Iris pigment epithelial cell (primary cell): Measurements from ENCODE around the gene DFFA.
"Not testable (repeated sequence)": the region's sequence is repeated elsewhere in the genome, so short reads cannot be mapped to it uniquely, and the experiment has no call there.

Experiments used
- DNase-seq: peaks from one replicate; pipeline ENCODE4 v3.0.0-alpha.2; 2011; ENCODE audit warnings: low read depth

Gene DFFA

GRCh38 chr1:10428984-10429383 lies 43.3 kb downstream of the DFFA start:
- no peak for DNase-seq

DNA sequence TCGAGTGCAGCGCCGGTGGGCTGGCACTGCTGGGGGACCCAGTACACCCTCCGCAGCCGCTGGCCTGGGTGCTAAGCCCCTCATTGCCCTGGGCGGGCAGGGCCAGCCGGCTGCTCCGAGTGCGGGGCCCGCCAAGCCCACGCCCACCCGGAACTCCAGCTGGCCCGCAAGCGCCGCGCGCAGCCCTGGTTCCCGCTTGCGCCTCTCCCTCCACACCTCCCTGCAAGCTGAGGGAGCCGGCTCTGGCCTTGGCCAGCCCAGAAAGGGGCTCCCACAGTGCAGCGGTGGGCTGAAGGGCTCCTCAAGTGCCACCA lies 45.8 kb downstream of the DFFA start:
- not testable (repeated sequence) for DNase-seq

- not testable (repeated sequence) for DNase-seq
Observed at GRCh38 chr1:10425826-10426534, 46.3 kb downstream of the DFFA start.

- DNase-seq, result no peak
Observed at GRCh38 chr1:10424651-10425050, 47.7 kb downstream of the DFFA start.

GRCh38 chr1:10424034-10424433 lies 48.3 kb downstream of the DFFA start:
- DNase-seq, result peak; percentile 61

DNA sequence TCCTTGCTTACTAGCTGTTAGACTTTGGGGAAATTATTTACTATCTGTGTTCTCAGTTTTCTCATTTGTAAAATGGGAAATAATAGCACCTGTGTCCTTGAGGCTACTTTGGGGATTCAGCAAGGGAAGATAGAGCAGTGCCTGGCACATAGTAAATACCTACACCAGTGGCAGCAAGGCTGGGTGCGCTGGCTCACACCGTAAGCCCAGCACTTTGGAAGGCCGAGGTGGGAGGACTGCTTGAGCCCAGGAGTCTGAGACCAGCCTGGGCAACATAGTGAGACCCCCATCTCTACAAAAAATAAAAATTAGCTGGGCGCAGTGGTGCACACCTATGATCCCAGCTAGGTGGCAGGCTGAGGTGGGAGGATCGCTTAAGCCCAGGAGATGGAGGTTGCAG lies 50.7 kb downstream of the DFFA start:
- DNase-seq, result no peak

GRCh38 chr1:10419351-10419750 lies 53.0 kb downstream of the DFFA start:
- no peak for DNase-seq

GRCh38 chr1:10418741-10419140 lies 53.6 kb downstream of the DFFA start:
- DNase-seq, result not testable (repeated sequence)

DNA sequence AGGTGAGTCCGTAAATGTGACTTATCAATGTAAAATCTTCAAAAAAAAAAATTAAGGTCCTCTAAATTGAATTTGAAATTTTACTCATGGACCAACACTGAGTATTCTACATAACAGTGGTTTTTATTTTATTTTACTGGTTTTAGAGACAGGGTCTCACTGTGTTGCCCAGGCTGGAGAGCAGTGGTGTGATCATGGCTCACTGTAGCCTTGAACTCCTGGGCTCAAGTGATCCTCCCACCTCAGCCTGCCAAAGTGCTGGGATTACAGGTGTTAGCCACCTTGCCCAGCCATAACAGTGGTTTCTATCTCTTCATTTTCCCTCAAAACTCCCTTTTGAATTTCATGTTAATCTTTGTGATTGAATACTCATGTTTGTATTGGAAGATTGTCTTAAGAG lies 56.4 kb downstream of the DFFA start:
- not testable (repeated sequence) for DNase-seq

DNA sequence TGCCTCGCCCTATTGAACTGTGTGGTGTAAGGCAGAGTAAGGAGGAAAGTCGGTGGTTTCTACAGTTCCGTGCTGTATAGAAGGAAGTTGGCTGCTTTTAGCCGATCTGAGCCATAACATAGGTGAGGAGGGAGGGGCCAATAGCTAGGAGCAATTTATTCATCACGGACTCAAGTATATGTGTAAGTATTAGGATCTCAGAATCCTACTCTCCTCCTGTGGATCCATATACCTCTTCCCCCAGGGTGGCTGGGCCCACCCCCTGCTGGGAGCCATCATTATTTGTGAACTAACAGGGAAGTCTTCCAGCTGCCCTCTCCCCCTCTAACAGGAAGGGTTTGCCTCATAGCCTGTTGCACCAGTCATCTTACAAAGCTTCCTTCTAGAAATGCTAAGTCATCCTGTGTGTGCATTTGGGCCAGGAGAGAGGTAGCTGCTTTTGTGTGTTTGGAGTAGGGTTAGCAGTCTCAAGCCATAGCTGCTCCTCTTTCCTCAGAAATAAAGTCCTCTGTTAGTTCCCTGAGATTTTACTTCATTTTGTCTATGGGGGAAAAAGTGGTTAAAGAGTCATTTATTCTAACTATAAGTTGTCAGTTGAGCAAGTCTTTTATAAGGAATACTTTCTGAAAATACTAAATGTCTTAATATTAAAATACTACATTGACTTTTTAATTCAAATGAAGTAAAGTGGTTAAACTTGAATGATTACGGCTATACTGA lies 57.0 kb downstream of the DFFA start:
- DNase-seq, result peak; percentile 94

- no peak for DNase-seq
Observed at GRCh38 chr1:10407201-10407600, 65.1 kb downstream of the DFFA start.
